Measurements from ENCODE around the gene ANKRD65.
"Not testable (repeated sequence)": the region's sequence is repeated elsewhere in the genome, so short reads cannot be mapped to it uniquely, and the experiment has no call there.

Gene ANKRD65

GRCh38 chr1:1370094-1370493, 51.0 kb downstream of the ANKRD65 start:
- DNase-seq (ENCODE audit: low read depth): not testable (repeated sequence)
